Endothelial cell (in vitro differentiated cells): ENCODE data around the gene SCLY. TPM values are rescaled to one million over a fixed set of nuclear protein-coding genes. Genes with fewer than 3 reads are reported as not detected.

ENCODE experiments used
- DNase-seq: peaks from one replicate; pipeline ENCODE4 v3.0.0; 2021; ENCODE audit warnings: low spot score
- H3K27ac Mint-ChIP-seq: one replicate; pipeline ENCODE4 v1.8.0; 2021; ENCODE audit warnings: mixed read lengths, inconsistent platforms; ENCODE audit not compliant: unreplicated experiment
- H3K27me3 Mint-ChIP-seq: one replicate; pipeline ENCODE4 v1.8.0; 2021; ENCODE audit warnings: mild to moderate bottlenecking, moderate library complexity, mixed read lengths, inconsistent platforms; ENCODE audit not compliant: unreplicated experiment
- H3K36me3 Mint-ChIP-seq: one replicate; pipeline ENCODE4 v1.8.0; 2021; ENCODE audit warnings: mild to moderate bottlenecking, low read depth, mixed read lengths, inconsistent platforms; ENCODE audit not compliant: unreplicated experiment
- H3K4me1 Mint-ChIP-seq: one replicate; pipeline ENCODE4 v1.8.0; 2021; ENCODE audit warnings: mild to moderate bottlenecking, mixed read lengths, inconsistent platforms; ENCODE audit not compliant: unreplicated experiment
- H3K4me3 Mint-ChIP-seq: one replicate; pipeline ENCODE4 v1.8.0; 2021; ENCODE audit warnings: mild to moderate bottlenecking, mixed read lengths, inconsistent platforms; ENCODE audit not compliant: unreplicated experiment
- H3K9me3 Mint-ChIP-seq: one replicate; pipeline ENCODE4 v1.8.0; 2021; ENCODE audit warnings: mixed read lengths, inconsistent platforms; ENCODE audit not compliant: unreplicated experiment
- total RNA-seq: library from RNA; stranded (reverse); fragmentation: NEBNext Ultra II Directional; extraction: Animal tissue kit (Norgen Biotek cat#: 25700); gene quantifications from one replicate; pipeline ENCODE4 v1.2.1, GENCODE V29; 2021; ENCODE audit not compliant: unreplicated experiment
- TF ChIP-seq, protein P1 (sequence below): fragments of 200-600 bp; sonication (generic); IDR thresholded peaks from one replicate; pipeline ENCODE4 v1.5.0; 2021; ENCODE audit warnings: antibody characterized with exemption; ENCODE audit not compliant: unreplicated experiment

Gene SCLY
- total RNA-seq, 1 donor from 2014 or later = 17.7 TPM

DNA sequence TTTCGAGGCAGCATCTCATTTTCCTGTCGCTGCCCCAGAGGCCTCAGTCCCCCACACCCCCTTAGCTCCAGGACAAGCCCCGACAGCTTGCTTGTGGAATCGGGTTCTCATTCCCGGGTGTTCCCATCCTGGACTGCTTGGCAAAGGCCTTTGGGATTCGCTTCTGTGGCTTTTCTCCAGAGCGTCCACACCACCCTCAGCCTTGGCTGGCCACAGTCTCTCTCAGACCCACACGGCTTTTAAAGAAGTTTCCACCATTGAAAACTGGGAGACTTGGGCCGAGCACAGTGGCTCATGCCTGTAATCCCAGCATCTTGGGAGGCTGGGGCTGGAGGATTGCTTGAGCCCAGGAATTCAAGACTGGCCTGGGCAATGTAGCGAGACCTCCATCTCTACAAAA lies 42.1 kb downstream of the SCLY start:
- TF ChIP-seq, protein P1, sequence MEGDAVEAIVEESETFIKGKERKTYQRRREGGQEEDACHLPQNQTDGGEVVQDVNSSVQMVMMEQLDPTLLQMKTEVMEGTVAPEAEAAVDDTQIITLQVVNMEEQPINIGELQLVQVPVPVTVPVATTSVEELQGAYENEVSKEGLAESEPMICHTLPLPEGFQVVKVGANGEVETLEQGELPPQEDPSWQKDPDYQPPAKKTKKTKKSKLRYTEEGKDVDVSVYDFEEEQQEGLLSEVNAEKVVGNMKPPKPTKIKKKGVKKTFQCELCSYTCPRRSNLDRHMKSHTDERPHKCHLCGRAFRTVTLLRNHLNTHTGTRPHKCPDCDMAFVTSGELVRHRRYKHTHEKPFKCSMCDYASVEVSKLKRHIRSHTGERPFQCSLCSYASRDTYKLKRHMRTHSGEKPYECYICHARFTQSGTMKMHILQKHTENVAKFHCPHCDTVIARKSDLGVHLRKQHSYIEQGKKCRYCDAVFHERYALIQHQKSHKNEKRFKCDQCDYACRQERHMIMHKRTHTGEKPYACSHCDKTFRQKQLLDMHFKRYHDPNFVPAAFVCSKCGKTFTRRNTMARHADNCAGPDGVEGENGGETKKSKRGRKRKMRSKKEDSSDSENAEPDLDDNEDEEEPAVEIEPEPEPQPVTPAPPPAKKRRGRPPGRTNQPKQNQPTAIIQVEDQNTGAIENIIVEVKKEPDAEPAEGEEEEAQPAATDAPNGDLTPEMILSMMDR = no peak
- peaks cover 6% of the 10 kb centered on the region for H3K4me1 Mint-ChIP-seq
- no peak overlapping the region for H3K27ac Mint-ChIP-seq
- peaks cover 9% of the 10 kb centered on the region for H3K27me3 Mint-ChIP-seq
- no peaks in the 10 kb centered on the region for H3K36me3 Mint-ChIP-seq
- no peak for DNase-seq
- H3K4me3 Mint-ChIP-seq = no peak overlapping the region
- H3K9me3 Mint-ChIP-seq = no peaks in the 10 kb centered on the region

- TF ChIP-seq, protein P1 = no peak
- no peak overlapping the region for H3K27ac Mint-ChIP-seq
- H3K4me3 Mint-ChIP-seq = no peak overlapping the region
- H3K27me3 Mint-ChIP-seq = peaks cover 9% of the 10 kb centered on the region
- no peaks in the 10 kb centered on the region for H3K36me3 Mint-ChIP-seq
- H3K9me3 Mint-ChIP-seq = no peaks in the 10 kb centered on the region
- DNase-seq = no peak
- H3K4me1 Mint-ChIP-seq = peaks cover 6% of the 10 kb centered on the region
Observed at GRCh38 chr2:238103465-238104225, 42.8 kb downstream of the SCLY start.

DNA sequence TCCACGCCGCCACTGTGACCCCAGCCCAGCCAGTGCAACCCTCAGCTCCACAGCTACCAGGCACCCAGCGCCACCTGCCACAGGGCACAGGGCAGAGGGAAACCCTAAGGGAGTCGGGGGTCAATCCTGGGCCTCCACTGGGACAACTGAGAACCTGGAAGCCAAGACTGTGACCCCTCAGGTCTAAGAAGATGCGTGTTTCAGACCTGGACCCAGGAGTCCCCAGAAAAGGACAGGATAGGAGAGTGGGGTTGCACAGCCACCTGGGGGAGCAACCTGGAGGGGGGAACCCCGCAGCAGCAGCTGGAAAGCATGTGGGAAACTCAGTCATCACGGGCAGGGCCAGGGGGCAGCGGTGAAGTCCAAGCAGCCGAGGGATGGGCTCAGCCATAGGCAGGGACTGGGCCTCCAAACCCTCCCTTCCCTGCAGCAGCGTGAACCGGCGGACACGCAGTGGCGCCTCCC lies 43.5 kb downstream of the SCLY start:
- H3K36me3 Mint-ChIP-seq = no peaks in the 10 kb centered on the region
- no peak overlapping the region for H3K4me3 Mint-ChIP-seq
- TF ChIP-seq, protein P1 = no peak
- peaks cover 4% of the 10 kb centered on the region for H3K27me3 Mint-ChIP-seq
- no peaks in the 10 kb centered on the region for H3K9me3 Mint-ChIP-seq
- peaks cover under 1% of the 10 kb centered on the region for H3K4me1 Mint-ChIP-seq
- H3K27ac Mint-ChIP-seq = no peak overlapping the region
- no peak for DNase-seq

GRCh38 chr2:238104691-238105371 lies 44.0 kb downstream of the SCLY start:
- TF ChIP-seq, protein P1 = no peak
- H3K27me3 Mint-ChIP-seq = peaks cover 5% of the 10 kb centered on the region
- no peaks in the 10 kb centered on the region for H3K36me3 Mint-ChIP-seq
- H3K9me3 Mint-ChIP-seq = no peaks in the 10 kb centered on the region
- no peak overlapping the region for H3K27ac Mint-ChIP-seq
- no peak overlapping the region for H3K4me3 Mint-ChIP-seq
- no peak for DNase-seq
- H3K4me1 Mint-ChIP-seq = no peaks in the 10 kb centered on the region
